ENCODE results near the gene SLC38A11.

Gene SLC38A11

DNA sequence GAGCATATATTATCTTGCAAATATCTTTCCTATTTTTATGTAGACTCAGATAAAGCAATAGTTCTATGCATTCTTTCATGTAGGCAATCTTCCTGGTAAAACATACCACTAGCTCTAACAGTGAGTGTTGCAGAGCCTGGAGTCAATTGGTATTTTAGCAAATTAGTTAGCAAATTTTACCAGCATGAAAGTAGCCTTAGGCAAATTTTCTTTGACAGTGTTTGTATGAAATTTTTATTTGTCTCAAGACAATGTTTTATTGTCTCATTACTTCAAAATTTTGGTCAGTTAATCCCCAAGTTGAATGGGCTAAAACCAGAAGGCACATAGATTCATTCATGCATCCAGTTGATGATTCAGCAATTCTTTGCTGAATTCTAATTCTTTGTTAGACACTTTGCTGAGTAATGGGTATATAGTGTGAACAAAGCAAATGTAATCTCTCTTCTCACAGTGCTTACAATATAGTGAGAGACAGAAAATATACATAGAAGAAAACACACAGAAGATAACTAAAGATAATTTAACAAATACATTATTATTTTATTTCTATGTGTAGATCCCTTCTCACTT is 27.1 kb downstream of the SLC38A11 start:
- no peak overlapping the region for H3K4me3 ChIP-seq (ENCODE audit: low read length)
- H3K9ac ChIP-seq (ENCODE audit: low read length), result no peak overlapping the region
- H3K27ac ChIP-seq (ENCODE audit: low read depth, low read length), result no peak overlapping the region
- H3K27me3 ChIP-seq (ENCODE audit: control insufficient read depth, insufficient read depth, low read length), result no peaks in the 10 kb centered on the region
- H3K36me3 ChIP-seq (ENCODE audit: control insufficient read depth, insufficient read depth, low read length), result no peaks in the 10 kb centered on the region
- no peaks in the 10 kb centered on the region for H3K4me1 ChIP-seq (ENCODE audit: control insufficient read depth, insufficient read depth, low read length)

DNA sequence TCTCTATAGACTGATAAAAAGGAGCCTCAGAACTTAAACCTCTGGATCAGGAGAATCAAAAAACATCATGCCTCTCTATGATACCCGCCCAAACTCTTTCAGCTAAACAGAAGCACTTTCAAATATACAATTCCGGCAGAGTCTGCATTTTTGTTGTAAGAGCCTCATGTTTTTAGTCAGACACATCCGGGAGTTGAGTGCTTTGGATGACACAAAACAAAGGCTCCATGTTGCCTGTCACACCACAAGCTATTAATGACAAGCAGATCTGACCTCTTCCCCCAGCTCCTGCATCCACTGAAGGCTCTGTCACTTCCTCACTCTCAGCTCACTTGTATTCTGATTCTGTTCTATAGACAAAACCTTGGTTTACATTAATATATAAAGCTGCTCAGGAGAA is 33.2 kb downstream of the SLC38A11 start:
- Histone ChIP-seq H3K4me3 (ENCODE audit: low read length) (no peak overlapping the region), H3K4me1 (ENCODE audit: control insufficient read depth, insufficient read depth, low read length) (peaks cover under 1% of the 10 kb centered on the region), H3K27ac (ENCODE audit: low read depth, low read length) (no peak overlapping the region), H3K27me3 (ENCODE audit: control insufficient read depth, insufficient read depth, low read length) (no peaks in the 10 kb centered on the region), H3K36me3 (ENCODE audit: control insufficient read depth, insufficient read depth, low read length) (no peaks in the 10 kb centered on the region), H3K9ac (ENCODE audit: low read length) (no peak overlapping the region)

DNA sequence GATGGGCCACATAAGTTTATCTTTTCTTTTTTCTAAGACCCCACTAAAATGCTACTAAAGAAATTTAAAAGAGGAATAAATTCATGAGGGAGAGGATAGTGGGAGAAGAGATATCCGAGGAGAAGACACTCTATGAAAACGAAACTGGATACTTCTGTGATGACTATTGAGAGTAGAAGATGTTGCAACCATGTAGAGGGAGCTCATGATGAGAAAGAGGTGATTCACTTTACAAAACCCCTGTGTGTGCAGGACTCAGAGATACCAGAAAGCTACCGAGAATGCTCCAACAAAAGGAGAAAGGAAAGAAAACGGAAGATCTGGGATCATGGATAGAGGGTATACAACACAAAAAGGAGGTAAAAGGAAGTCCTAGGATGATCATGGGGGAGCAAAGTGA is 34.9 kb downstream of the SLC38A11 start:
- H3K27me3 ChIP-seq (ENCODE audit: control insufficient read depth, insufficient read depth, low read length), result no peaks in the 10 kb centered on the region
- H3K9ac ChIP-seq (ENCODE audit: low read length), result no peak overlapping the region
- H3K4me3 ChIP-seq (ENCODE audit: low read length), result no peak overlapping the region
- no peak overlapping the region for H3K27ac ChIP-seq (ENCODE audit: low read depth, low read length)
- peaks cover 3% of the 10 kb centered on the region for H3K4me1 ChIP-seq (ENCODE audit: control insufficient read depth, insufficient read depth, low read length)
- no peaks in the 10 kb centered on the region for H3K36me3 ChIP-seq (ENCODE audit: control insufficient read depth, insufficient read depth, low read length)

DNA sequence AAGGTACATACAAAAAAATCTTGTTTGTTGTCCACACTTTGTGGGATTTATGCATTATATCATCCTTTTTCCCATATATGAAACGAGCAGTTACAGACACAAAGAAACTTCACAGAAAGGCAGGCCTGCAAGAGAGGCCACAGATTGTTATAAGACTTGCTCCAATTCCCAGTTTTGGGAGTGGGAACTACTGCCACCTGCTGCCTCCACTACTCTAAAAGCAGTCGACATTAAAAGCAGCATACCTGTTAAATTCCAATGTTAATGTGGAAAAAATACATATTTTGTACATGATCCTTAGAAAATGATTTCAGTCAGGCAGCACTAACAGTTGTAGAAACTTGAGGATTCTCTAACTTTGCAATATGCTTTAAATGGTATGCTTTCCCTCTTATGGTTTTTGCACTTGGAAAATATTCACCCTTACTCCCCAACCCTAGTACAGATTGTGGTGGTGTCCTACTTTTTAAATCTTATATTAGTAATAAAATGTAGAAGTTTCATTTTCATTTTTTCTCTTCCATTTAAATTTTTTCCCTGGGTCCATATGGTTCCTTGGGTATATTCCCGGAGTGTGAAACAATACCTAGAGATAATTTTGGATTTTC is 37.9 kb downstream of the SLC38A11 start:
- Histone ChIP-seq H3K27me3 (ENCODE audit: control insufficient read depth, insufficient read depth, low read length) (no peaks in the 10 kb centered on the region), H3K4me3 (ENCODE audit: low read length) (no peak overlapping the region), H3K36me3 (ENCODE audit: control insufficient read depth, insufficient read depth, low read length) (no peaks in the 10 kb centered on the region), H3K27ac (ENCODE audit: low read depth, low read length) (no peak overlapping the region), H3K9ac (ENCODE audit: low read length) (no peak overlapping the region), H3K4me1 (ENCODE audit: control insufficient read depth, insufficient read depth, low read length) (peaks cover 3% of the 10 kb centered on the region)

DNA sequence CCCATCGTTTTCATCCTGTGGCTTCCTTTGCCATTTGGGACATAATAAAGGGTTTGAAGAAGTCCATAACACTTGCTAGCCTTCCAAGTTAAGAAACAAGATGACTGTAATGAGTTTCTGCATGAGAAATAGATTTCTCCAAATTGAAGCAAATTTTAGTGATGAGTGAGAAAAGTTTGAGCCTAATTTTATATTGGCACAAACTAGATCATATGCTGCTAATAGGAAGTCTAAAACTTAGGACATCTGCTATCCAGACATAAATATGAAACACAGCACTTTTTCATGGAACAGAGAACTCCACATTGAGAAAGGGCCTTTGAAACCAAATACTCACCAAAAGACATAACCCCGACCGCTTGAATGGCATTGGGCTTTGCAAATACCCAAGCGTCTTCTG is 39.8 kb downstream of the SLC38A11 start:
- Histone ChIP-seq H3K36me3 (ENCODE audit: control insufficient read depth, insufficient read depth, low read length) (no peaks in the 10 kb centered on the region), H3K4me3 (ENCODE audit: low read length) (no peak overlapping the region), H3K4me1 (ENCODE audit: control insufficient read depth, insufficient read depth, low read length) (peaks cover 3% of the 10 kb centered on the region), H3K27me3 (ENCODE audit: control insufficient read depth, insufficient read depth, low read length) (no peaks in the 10 kb centered on the region), H3K27ac (ENCODE audit: low read depth, low read length) (no peak overlapping the region), H3K9ac (ENCODE audit: low read length) (no peak overlapping the region)

DNA sequence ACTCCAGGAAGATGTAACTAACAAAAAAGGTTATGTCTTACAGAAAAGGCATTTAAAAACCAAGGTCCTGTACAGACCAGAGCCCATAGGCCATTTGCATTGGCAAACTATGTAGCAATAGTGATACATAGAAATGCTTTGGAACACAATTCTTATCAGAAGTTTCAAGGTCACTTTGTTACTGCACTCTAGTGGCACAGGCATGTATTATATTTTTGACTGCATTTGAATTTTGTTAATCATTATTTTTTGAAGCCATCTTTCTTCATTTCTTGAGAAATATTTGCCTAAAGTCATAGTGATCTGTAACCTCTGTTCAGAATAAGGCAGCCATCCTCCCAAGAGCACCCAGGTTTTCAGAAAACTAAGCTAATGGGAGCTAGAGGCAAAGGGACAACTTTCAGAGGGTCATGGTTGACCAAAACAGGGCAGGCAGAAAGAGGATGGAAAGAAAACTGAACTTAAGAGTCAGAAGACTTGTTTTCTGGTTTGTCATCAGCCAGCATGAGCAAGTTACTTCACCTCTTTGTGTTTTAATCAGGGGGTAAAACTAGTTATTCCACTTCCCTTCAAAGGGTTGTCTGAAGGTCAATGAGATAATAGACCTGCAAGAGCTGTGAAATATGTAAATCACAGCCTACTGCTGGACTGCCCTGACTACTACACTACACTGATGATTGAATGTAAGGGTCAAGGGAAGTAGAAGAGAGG is 41.5 kb downstream of the SLC38A11 start:
- H3K27ac ChIP-seq (ENCODE audit: low read depth, low read length), result no peak overlapping the region
- H3K9ac ChIP-seq (ENCODE audit: low read length), result no peak overlapping the region
- no peak overlapping the region for H3K4me3 ChIP-seq (ENCODE audit: low read length)
- H3K27me3 ChIP-seq (ENCODE audit: control insufficient read depth, insufficient read depth, low read length), result no peaks in the 10 kb centered on the region
- H3K36me3 ChIP-seq (ENCODE audit: control insufficient read depth, insufficient read depth, low read length), result no peaks in the 10 kb centered on the region
- peaks cover 3% of the 10 kb centered on the region for H3K4me1 ChIP-seq (ENCODE audit: control insufficient read depth, insufficient read depth, low read length)

DNA sequence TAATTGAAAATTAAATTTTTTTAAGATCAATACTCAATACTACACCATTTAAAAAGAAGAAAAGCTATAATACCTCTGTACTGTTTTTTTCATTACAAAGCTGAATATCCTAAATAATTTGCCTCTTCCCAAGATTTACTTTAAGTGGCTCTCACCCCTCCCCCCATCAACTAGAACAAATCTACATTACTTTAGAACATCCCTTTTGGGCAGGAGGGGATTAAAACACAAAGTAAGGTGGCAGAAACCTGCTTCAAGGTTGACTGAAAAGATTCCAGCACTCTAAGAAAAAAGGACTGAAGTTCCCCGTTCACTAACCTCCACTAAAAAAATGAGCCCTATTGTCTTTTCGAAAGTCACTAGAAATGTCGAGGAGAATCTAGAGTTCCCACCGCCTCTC is 42.3 kb downstream of the SLC38A11 start:
- no peak overlapping the region for H3K4me3 ChIP-seq (ENCODE audit: low read length)
- peaks cover 3% of the 10 kb centered on the region for H3K4me1 ChIP-seq (ENCODE audit: control insufficient read depth, insufficient read depth, low read length)
- no peak overlapping the region for H3K9ac ChIP-seq (ENCODE audit: low read length)
- H3K36me3 ChIP-seq (ENCODE audit: control insufficient read depth, insufficient read depth, low read length), result no peaks in the 10 kb centered on the region
- H3K27ac ChIP-seq (ENCODE audit: low read depth, low read length), result no peak overlapping the region
- H3K27me3 ChIP-seq (ENCODE audit: control insufficient read depth, insufficient read depth, low read length), result no peaks in the 10 kb centered on the region

DNA sequence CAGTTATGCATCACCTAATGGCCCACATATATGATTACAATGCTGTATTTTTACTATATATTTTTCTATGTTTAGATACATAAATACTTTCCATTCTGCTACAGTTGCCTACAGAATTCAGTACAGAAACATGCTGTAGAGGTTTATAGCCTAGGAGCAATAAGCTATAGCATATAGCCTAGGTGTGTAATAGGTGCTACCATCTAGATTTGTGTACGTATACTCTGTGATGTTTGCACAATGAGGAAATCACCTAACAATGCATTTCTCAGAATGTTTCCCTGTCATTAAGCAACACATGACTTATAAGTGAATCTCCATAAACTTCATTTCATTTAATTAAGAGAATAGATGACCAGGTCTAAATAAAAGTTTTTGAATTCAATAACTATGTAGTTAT is 43.5 kb downstream of the SLC38A11 start:
- H3K27ac ChIP-seq (ENCODE audit: low read depth, low read length), result no peak overlapping the region

DNA sequence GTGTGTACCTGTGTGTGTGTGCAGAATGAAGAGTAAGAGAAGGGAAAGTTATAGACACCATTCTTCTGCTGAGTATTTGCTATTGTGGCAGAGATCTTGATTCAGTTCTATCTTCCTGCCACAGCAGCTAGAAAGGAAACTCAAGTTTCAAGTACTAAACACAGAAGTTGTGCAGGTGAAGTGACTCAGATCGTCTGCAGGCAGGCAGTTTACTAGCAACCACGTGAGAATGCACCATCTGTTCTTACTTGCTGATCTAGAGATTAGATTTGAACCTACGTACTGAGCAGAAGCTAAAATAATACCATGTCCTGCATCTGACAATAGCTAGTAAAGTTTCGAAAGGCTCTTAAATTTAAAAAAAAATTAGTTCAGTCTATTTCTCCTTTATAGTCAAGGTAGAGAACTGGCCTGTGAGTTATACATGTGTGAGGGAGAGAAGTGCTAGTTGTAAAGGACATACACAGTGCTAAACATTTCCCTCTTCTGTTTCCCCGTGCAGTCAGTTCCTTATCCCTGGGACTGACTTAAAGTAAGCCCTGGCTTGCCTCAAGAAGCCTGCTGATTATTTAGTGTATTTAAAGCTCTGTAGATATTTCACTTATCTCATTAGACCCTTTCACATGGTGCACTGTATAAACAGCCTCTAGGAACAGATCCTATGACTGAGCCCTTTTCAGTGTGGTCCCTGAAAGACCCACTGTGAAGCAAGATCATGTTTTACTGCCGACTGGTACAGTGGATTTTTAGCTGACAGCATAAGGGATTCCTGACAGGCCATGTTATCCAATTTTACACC is 45.0 kb downstream of the SLC38A11 start:
- no peaks in the 10 kb centered on the region for H3K36me3 ChIP-seq (ENCODE audit: control insufficient read depth, insufficient read depth, low read length)
- H3K9ac ChIP-seq (ENCODE audit: low read length), result no peak overlapping the region
- no peaks in the 10 kb centered on the region for H3K27me3 ChIP-seq (ENCODE audit: control insufficient read depth, insufficient read depth, low read length)
- no peak overlapping the region for H3K4me3 ChIP-seq (ENCODE audit: low read length)
- H3K27ac ChIP-seq (ENCODE audit: low read depth, low read length), result no peak overlapping the region
- H3K4me1 ChIP-seq (ENCODE audit: control insufficient read depth, insufficient read depth, low read length), result no peaks in the 10 kb centered on the region

More for the DNA sequence above, 43.5 kb downstream of the SLC38A11 start:
- Histone ChIP-seq H3K9ac (ENCODE audit: low read length) (no peak overlapping the region), H3K27me3 (ENCODE audit: control insufficient read depth, insufficient read depth, low read length) (no peaks in the 10 kb centered on the region), H3K36me3 (ENCODE audit: control insufficient read depth, insufficient read depth, low read length) (no peaks in the 10 kb centered on the region), H3K4me1 (ENCODE audit: control insufficient read depth, insufficient read depth, low read length) (no peaks in the 10 kb centered on the region), H3K4me3 (ENCODE audit: low read length) (no peak overlapping the region)

DNA sequence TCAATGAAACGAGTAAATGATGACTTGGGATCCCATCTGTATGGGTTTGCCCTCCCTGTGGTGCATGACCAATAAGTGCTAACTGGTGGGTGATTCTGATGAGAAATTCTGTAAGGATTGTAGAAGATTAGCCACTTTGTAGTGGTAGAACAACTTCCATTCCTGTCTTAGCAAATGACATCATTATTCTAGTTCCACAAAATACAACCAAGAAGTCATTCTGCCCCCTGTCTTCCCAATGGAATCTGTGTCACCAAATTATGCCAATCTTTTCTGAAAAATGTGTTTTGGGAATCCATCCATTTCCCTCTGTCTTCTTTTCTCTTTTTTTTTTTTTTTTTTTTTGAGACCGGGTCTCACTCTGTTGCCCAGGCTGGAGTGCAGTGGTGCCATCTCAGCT is 48.4 kb downstream of the SLC38A11 start:
- Histone ChIP-seq H3K27me3 (ENCODE audit: control insufficient read depth, insufficient read depth, low read length) (no peaks in the 10 kb centered on the region), H3K9ac (ENCODE audit: low read length) (no peak overlapping the region), H3K36me3 (ENCODE audit: control insufficient read depth, insufficient read depth, low read length) (no peaks in the 10 kb centered on the region), H3K27ac (ENCODE audit: low read depth, low read length) (no peak overlapping the region), H3K4me1 (ENCODE audit: control insufficient read depth, insufficient read depth, low read length) (peaks cover 2% of the 10 kb centered on the region), H3K4me3 (ENCODE audit: low read length) (no peak overlapping the region)

DNA sequence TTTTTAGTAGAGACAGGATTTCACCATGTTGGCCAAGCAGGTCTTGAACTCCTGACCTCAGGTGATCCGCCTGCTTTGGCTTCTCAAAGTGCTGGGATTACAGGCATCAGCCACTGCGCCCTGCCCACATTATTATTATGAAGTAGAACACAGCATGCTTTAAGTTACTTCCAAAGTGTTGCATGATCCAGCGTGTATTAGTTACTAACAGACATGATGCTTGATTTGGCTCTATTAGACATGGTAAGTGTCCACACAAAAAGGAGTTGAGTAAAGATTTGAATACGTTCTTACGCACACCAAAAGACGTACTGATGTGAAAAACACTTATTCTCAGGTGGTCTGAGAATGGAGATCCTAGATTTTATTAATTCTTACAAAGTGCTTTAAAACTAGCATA is 50.0 kb downstream of the SLC38A11 start:
- H3K27me3 ChIP-seq (ENCODE audit: control insufficient read depth, insufficient read depth, low read length), result no peaks in the 10 kb centered on the region
- H3K4me3 ChIP-seq (ENCODE audit: low read length), result no peak overlapping the region
- H3K4me1 ChIP-seq (ENCODE audit: control insufficient read depth, insufficient read depth, low read length), result peaks cover 2% of the 10 kb centered on the region
- H3K36me3 ChIP-seq (ENCODE audit: control insufficient read depth, insufficient read depth, low read length), result no peaks in the 10 kb centered on the region
- no peak overlapping the region for H3K9ac ChIP-seq (ENCODE audit: low read length)
- no peak overlapping the region for H3K27ac ChIP-seq (ENCODE audit: low read depth, low read length)

DNA sequence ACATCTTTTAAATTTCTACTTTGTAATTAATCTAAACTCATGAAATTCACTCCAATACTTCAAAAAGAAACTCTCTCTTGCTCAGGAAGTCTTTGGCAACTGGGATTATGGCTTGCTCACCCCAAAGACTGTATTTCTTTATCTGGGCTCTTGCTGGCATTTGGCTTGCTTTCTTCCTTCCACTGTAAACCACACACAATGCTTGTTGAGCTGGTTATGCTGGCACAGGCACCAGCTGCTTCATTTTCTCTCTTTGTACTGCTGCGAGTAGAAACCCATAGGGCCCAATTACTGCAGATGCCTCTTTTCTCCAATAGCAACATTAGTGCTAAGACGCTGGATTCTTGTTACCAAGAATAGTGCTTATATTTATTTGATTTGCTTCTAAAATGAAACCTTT is 51.4 kb downstream of the SLC38A11 start:
- Histone ChIP-seq H3K4me3 (ENCODE audit: low read length) (no peak overlapping the region), H3K4me1 (ENCODE audit: control insufficient read depth, insufficient read depth, low read length) (peaks cover 2% of the 10 kb centered on the region), H3K36me3 (ENCODE audit: control insufficient read depth, insufficient read depth, low read length) (no peaks in the 10 kb centered on the region), H3K9ac (ENCODE audit: low read length) (no peak overlapping the region), H3K27me3 (ENCODE audit: control insufficient read depth, insufficient read depth, low read length) (no peaks in the 10 kb centered on the region), H3K27ac (ENCODE audit: low read depth, low read length) (no peak overlapping the region)
